Dedifferentiated amniotic fluid mesenchymal stem cell (primary cell): Measurements from ENCODE around the gene FAM53A.
"Not testable (repeated sequence)": the region's sequence is repeated elsewhere in the genome, so short reads cannot be mapped to it uniquely, and the experiment has no call there.

ENCODE experiments used
- DNase-seq: peaks from one replicate; pipeline ENCODE4 v3.0.0-alpha.2; 2016; ENCODE audit errors: extremely low spot score

FAM53A gene

DNA sequence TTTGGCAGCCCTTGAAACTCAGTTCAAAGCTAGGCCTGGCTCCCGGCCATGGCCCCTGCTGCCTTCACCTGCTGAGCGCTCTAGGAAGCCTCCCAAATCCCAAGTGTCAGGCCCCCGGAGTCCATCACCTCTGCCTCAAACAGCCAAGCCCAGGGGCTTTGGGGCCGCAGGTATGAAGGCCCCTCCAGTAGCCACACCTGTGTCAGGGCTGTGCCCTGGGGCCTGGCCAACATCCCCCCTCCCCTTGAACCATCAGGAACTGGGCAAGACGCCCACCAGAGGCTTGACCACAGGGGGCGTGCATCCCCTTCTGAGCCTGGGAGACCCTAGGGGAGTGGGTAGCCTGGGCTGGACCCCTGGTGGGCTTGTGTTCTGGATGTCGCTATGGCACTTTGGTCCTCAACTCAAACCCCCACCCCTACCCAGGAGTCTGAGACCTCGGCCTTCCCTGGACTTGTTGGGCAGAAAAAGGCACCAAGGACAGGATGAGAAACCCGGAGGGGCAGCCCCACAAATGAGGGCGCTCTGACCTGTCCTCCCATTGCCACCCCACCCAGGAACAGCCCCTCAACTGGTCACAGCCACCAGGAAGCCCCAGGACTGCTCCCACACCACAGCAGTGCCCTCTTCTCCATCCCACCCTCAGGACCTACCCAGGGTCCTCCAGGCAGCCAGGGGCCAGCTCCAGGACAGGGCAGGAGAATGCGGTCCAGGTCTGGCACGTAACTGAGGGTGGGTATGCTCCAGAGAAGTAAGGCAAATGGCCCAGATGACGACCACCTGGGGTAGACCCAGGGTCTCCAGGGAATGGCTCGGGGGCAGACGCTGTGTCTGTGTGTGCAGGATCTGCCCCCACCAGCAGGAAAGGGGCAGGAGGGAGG, 32.2 kb upstream of the FAM53A start:
- DNase-seq: no peak

DNA sequence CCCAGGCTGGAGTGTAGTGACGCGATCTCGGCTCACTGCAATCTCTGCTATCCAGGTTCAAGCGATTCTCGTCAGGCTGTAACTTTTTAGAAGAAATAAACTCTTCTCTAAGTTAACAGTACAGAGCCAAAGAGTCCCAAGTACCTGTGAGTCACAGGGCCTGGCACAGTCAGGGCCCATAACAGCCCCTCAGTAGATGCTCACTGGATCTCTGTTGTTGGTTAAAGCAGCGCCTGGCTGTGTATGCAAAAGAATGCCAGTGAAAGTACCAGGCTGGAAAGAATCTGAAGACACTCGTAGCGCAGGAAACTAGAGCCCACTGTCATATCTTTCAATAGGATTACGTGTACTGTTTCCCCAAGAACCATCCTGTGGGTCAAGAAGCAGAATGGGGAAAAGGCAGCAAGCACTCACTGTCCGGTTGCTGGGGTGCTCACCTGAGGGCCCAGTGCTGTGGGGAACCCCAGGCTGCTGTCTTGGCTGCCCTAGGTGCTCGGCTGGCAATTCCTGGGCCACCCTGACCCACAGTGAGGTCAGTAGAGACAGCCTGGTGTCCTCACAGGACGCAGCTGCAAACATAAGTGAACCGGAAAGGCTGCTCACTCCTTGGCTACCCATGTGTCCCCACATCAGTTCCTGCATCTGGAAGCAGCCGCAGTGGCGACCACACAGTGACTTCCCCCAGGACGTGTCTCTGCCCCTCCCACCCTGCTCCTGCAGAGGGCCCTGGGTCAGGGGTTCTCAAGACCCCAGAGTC, 31.1 kb upstream of the FAM53A start:
- no peak for DNase-seq

DNA sequence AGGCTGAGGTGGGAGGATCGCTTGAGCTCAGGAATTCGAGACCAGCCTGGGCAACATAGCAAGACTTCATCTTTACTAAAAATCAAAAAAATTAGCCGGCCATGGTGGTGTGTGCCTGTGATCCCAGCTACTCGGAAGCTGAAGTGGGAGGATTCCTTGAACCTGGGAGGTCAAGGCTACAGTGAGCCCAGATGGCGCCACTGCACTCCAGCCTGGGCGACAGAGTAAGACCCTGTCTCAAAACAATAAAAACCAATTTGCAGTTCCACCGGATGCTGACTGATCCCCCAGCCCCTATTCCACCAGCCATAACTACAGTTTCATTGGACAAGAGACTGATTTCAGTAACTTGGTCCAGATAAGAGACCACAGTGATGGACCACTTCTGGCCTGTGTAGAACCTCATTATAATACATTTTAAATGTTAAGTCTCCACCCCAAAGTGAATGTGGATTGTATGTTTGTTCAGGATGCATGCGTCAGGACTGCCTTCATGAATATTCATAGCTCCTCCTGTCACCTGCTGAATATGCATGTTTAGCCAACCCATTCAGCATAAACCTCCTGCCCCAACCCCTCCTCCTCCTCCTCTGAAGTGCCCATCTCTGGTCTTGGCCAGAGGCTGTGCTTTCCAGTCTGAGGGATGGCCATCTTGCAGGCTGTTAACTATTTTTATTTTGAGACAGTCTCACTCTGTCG, 30.3 kb upstream of the FAM53A start:
- DNase-seq: no peak

DNA sequence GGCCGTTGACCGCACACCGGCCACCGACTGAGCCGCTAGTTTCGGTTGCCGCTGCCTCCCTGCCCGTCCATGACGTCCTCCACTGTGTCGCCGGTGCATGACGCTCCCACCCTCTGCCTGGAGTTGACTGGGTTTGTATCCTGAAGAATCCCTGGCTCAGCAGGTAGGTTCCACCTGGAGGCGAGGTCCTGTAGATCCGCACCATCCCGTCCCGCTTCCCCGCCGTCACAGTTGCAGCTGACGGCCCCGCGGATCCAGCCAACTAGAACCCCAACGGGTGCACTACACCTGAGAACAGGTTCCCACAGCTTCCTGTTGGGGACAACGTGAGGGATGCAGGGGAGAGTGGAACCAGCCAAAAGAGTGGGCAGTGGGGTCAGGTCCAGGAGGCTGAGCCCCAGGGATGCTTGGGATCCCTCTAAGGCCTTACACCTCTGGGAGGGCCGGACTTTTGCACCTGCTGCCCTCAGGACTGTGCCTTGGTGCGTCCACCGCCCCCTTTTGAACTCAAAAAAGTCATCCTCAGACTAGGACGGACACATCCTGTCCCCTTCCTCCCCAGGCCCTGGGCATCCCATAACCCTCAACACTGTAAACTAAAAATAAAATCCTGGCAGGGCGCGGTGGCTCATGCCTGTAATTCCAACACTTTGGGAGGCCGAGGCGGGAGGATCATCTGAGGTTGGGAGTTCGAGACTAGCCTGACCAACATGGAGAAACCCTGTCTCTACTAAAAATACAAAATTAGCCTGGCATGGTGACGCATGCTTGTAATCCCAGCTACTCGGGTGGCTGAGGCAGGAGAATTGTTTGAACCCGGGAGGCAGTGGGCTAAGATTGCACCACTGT, 29.1 kb upstream of the FAM53A start:
- no peak for DNase-seq

DNA sequence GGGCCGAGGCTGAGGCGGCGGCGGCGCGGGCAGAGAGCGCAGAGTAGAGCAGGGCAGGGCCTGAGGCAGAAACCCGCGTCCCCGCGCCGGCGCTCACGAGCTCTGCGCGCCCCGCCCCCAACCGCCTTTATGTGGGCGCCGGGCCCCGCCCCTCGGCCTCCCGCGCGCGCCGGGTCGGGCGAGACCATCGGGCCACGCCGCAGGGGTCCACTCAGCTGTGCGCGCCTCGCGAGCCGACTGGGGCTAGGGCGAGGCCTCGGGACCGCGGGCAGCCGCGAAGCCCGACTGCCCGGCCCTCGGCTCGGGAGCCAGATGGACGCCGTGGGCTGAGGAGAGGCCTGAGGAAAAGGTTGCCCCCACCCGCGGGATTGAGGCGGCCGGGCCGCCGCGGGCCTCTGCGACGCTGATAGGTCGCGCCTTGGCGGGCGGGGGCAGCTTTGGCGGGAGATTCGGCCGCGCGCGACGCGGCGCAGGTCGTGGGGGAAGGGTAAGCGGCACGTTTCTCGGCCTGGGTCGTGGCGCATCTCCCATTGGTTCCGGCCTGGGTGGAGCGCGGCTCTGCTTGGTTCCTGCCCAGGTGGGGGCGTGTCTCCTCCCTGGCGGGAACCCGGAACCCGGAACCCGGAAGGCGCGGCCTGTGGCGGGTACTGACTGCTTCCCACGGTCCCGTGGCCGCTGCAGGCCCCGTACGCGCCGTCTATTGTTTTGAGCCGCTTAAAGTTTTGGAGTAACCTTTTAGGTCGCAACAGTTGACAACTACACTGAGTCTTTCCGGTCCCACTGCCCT, 28.3 kb upstream of the FAM53A start, which contains the start of gene SLBP:
Gene SLBP, minus strand, starts transcription at position 104 of the 787 bp plus-strand sequence. CDS start 131 bp downstream, outside the sequence.
- DNase-seq: peak; percentile 77

DNA sequence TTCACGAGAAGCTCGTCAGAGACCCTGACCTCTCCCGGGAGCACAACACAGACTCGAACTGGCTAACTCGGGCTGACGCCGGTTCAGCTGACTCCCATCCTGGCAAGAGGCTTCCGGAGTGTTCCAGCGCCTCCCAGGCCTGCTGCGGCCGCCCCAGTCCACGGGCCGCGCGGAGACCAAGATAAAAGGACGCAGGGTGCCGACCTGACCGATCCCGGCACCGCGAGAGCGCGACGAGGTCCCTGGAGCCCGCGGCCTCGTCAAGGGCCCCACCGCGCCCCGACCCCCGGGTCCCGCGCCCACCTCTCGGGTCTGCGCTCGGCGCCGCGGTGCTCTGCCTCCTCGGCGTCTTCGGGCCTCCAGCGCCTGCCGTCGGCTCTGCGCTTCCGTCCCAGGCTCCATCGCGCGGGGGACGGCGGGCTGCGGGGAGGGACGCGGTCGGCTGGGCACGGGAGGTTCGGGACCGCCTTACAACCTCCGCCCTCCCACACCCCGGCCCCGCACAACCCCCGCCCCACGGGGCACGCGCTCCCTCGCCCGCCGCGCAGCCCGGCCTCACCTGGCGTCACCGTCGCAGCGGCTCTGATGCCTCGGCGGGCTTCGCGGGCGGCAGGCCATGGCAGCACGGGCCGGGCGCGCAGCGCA, 27.6 kb upstream of the FAM53A start:
- no peak for DNase-seq

DNA sequence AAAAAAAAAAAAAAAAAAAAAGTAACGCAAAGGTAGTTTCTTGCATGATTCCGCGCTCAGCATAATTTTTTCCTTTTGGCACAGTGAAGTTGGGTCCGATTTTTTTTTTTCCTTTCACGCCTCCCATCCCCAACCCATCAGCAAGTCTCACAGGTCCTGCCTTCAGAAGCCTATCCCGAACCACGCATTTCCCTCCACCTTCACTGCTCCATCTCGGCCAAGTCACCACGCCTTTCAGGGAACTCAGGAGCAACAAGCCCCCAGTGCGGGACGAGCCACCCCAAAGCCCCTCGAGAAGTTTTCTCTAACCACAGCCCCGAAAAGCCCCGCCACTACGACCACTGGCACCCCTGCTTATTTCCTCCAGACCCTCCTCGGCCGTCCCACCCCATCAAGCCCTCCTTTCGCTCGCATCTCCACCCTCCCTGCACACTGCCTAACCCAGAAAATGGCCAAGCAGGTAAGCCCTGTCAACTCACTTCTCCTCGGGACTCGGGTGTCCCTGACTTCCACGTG, 27.0 kb upstream of the FAM53A start:
- DNase-seq: no peak

DNA sequence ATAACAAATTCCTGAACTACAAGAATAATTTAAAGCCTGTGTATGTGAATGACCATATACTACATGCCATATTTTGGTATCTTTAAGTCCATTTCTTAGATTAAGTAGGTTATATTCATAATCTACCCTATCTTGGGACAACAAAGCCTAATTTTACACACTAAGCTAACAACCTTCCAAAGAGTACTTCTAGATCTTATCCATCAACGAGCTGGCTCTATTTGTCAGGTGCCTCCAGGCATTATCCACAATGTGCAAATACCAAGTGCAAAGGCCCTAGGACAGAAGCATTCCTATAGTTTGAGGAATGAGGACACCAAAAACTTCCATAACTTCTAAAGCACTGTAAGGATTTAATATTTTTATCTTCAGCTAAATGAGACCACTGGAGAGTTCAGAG, 24.5 kb upstream of the FAM53A start:
- no peak for DNase-seq

DNA sequence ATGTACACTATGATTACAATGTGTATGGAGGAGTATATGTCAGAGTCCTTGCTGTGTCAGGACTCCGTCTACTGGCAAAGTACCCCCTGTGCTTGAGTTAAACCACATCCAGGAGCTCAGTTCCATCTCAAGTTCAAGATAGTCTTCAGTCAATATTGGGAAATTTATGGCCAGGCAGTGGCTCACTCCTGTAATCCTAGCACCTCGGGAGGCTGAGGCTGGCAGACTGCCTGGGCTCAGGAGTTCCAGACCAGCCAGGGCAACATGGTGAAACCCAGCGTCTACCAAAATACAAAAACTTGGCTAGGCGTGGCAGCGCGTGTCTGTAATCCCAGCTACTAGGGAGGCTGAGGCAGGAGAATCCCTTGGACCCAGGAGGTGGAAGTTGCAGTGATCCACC, 22.2 kb upstream of the FAM53A start:
- no peak for DNase-seq

DNA sequence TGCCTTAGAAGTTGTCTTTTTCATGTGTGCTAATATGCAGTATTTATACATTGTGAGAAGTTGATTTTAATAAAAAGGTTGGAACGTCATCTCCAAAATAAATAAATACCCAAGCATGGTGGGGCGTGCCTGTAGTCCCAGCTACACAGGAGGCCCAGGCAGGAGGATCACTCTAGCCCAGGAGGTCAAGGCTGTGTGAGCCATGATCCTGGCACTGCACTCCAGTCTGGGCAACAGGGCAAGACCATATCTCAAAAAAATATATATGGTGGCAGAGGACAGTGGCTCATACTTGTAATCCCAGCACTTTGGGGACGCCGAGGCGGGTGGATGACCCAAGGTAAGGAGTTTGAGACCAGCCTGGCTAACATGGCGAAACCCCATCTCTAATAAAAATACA, 21.6 kb upstream of the FAM53A start:
- DNase-seq: no peak

DNA sequence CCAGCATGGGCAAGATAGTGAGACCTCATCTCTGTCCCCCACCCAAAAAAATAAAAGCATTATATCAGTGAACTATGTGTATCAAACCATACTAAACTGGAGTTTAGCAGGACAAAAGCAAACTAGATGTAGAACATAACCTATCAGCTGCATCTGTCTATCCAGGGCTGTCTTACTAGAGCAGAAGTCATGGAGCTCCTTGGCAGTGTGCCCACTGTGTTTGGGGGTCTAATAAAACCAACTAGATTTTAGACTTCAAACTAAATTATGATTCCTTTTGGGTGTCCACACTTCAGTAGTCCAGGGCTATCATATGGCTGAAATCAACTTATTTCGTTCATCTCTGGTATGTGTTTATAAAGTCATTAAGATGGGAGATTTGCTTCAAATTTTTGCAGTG, 19.8 kb upstream of the FAM53A start:
- no peak for DNase-seq

DNA sequence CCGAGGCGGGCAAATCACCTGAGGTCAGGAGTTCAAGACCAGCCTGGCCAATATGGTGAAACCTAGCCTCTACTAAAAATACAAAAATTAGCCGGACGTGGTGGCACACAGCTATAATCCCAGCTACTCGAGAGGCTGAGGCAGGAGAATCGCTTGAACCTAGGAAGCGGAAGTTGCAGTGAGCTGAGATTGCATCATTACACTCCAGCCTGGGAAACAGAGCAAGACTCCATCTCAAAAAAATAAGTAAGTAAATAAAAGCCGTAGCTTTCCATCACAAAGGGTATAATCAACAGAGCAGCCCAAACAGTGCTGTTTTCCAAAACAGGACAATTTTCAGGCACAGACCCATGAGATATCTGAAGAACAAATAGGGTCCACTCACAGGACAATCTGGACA, 17.6 kb upstream of the FAM53A start:
- DNase-seq: not testable (repeated sequence)

DNA sequence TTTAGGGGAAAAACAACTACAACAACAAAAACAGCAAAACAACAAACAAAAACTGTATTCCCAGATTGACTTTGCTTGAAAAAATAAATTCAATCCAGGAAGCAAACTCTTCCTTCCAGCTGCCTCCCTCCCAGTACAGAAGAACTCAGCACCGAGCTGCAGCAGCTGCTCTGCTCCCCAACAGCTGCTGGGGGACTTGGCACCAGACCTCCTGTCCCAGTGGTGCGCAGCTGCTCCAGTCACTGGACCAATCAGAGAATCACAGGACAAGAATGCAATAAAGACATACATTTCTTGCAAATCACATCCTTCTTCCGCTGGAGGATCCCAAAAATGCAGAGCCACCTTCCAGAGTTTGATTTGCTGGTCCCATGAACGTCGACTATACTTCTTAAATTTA, 11.8 kb upstream of the FAM53A start:
- no peak for DNase-seq

DNA sequence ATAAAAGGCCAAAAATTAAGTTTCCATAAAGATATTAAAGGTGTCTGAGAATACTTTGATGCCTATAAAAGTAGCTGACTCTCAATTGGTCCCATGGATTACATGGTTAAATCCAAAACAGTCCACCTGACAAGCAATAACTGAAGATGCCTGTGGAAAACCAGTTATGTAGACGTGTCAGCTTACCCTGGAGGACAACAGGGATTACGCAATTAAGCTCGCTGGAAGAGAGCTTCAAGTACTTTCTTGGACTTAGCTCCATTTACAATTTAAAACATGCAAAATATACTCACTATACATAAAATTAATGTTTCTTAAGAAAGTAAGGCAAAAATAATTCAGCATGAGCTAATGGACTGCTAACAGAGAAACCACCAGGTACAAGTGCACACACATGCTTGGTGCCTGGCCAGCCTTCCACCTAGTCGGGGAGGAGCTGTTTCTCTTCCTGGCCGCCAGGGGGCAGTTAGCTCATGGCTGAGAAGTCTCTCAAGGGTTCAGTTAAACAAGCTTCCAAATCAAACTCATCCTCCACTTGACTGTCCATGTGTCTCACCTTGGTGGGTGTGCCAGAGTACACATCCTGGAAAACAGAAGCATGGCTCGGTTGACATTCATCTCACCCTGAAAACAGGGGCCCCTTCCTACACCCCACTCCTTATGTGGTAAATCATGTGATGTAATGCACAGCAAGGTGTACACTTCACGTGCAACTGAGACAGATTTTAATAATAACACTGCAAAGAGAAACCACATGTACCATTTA, 9.2 kb upstream of the FAM53A start:
- DNase-seq: peak; percentile 48

DNA sequence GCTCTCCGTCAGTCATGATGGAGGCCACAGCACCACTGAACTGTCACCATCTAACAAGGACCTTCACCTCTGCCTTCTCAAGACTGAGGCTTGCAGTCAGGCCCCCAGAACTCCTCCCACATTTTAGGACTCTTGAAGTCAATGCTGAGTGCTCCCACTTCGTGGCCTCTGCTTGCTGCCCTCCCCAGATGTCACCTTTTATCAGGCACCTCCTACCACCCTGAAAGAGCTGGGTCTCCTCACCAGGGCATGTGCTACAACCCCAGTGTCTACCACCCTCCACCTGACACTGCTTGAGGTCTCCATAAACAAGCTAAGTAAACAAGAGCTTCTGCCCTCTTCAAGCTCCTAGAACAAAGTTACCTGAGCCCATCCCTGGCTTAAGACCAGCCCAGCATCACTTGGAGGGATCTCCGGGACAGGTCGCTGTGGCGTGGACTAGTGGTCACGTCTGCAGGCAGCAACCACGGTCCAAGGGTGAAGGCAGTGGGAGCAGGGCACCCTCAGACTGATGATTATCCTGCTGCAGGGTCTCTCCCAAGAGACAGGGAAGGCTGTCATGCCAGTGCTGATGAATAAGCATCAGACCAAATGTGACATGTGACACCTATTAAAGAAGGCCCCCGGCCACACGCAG, 7.7 kb upstream of the FAM53A start:
- no peak for DNase-seq

DNA sequence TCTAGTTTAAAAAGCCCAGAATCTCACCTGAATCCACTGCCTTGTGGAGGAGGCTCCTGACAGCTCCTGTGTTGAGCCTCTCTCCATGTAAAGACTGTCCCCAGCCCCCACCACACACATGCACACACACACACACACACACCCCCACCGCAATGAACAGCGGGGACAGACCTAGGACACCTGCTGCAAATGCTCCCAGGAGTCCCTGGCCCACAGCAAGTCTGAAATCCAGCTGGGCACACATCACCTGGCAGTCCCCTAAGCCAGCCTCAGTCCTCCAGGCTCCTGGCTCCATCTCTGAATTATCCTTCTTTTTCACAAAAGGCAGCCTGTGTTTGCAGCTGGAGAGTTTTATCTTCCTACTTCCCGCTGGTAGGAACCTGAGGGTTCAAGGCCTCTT, 6.6 kb upstream of the FAM53A start:
- no peak for DNase-seq

DNA sequence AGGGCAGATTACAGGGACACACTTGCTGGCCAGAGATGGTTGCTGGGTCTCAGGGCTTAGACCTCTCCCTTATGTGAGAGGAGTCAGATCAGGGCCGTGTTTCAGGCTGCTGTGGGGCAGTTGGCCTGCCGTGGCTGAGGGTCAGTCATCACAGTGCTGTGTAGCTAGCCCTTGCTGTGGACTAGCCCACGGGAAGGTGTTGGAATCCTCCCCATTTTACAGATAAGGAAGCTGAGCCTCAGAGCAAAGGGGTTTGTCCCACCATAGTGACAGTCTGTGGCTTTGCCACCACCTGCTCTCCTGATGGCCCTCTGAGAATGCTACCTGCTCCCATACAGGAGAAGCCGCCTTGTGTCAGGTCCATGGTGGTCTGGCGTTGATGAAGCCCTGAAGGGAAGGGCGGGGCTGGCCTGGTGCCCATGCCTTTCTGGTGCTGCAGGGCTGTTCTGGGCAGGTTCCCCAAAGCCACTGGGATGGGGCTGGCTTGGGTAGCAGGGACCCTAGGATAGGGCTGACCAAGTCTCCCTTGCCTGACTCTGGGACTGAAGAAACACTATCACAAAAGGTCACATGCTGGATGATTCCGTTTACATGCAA, 2.4 kb upstream of the FAM53A start:
- no peak for DNase-seq
